Measurements from ENCODE around the gene RABGAP1L.
"Not testable (repeated sequence)": the region's sequence is repeated elsewhere in the genome, so short reads cannot be mapped to it uniquely, and the experiment has no call there.

The RABGAP1L gene

DNA sequence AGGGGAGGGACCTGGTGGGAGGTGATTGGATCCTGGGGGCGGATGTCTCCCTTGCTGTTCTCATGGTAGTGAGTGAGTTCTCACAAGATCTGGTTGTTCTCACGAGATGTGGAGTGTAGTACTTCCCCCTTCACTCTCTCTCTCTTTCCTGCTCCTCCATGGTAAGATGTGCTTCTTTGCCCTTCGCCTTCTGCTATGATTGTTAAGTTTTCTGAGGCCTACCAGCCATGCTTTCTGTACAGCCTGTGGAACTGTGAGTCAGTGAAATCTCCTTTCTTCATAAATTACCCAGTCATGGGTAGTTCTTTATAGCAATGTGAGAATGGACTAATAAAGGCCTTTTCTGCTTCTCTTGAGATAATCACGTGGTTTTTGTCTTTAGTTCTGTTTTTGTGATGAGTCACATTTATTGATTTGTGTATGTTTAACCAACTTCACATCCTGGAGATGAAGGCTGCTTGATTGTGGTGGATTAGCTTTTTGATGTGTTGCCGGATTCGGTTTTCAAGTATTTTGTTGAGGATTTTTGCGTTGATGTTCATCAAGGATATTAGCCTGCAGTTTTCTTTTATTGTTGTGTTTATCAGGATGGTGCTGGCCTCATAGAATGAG is 45.5 kb downstream of the RABGAP1L start:
- DNase-seq: no peak

DNA sequence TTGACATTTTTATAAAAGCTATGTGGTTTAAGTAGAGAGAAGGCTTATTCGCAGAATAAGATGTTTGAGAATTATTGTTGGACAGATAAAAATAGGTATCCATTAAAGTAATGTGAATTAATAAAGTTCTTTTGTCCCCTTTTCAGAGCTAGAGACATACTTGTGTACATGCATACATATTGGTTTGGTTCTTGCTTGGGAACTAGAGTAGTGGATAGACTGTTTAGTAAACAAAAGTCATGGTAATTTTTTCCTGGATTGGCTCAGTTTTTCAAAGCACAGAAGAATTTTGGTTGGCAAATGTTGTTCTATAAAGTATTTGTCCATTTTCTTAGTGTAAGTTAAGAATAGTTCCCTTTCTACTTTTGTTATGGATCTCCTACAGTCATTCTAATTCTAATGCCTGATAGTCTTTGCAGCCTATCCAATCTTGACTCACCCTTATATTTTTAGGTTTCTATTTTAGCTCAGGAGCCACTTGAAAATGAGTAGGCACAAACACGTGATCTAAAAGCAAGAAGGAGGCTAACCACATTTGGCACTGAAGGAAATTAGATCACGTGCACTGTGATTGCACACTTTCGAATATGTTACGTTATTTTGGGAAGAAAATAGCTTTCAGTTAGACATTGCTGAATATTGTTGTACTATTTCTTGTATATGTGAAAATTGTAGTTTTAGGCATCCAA is 47.0 kb downstream of the RABGAP1L start:
- no peak for DNase-seq

DNA sequence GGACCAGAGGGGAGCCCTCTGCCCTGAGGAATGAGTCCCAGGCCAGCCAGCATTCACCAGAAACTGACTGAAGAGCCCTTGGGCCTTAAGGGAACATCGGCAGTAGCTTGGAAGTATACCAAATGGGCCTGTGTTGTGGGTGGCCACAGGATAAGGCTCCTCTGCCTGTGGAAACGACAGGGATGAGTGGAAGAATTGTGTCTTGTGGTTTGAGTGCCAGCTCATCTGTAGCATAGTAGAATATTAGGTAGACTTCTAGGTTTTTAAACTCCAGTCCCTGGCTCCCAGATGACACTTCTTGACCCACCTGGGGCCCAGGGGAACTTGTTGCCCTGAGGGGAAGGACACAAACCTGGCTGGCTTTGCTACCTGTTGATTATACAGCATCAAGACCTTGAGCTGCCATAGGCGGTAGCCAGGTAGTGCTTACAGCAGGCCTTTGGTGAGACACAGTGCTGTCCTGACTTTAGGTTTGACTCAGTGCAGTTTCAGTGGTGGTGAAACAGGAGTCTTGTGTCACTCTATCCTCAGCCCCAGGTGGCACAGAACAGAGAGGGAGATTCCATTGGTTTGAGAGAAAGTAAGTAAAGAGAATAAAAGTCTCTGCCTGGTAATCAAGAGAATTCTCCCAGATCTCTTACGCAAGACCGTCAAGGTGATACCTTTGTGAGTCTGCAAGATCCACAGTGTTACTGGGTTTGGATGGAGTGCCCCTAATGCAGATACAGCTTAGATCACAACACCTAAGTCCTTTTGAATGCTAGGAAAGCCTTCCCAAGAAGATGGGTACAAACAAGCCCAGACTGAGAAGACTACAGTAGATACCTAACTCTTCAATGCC is 50.2 kb downstream of the RABGAP1L start:
- DNase-seq: no peak

DNA sequence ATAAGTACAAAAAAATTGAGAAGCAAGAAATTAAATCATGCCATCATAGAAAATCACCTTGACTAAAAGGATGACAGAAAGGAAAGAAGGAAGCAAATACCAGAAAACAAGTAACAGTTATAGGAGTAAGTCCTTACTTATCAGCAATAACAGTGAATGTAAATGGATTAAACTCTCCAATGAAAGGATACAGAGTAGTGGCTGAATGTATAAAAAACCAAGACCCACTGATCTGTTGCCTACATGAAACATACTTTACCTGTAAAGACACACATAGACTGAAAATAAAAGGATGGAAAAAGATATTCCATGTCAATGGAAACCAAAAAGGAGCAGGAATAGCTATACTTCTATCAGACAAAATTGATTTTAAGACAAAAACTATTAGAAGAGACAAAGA is 52.2 kb downstream of the RABGAP1L start:
- no peak for DNase-seq

DNA sequence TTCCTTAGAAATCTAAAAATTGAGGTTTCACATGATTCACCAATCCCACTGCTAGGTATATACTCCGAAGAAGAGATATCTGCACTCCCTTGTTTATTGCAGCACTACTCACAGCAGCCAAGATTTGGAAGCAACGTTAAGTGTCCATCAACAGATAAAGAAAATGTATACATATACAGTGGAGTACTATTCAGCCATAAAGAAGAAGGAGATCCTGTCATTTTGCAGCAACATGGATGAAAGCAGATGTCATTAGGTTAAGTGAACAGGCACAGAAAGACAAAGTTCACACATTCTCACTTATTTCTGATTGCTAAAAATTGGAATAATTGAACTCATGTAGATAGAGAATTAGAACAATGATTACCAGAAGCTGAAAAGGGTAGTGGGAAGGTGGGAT is 56.4 kb downstream of the RABGAP1L start:
- no peak for DNase-seq

DNA sequence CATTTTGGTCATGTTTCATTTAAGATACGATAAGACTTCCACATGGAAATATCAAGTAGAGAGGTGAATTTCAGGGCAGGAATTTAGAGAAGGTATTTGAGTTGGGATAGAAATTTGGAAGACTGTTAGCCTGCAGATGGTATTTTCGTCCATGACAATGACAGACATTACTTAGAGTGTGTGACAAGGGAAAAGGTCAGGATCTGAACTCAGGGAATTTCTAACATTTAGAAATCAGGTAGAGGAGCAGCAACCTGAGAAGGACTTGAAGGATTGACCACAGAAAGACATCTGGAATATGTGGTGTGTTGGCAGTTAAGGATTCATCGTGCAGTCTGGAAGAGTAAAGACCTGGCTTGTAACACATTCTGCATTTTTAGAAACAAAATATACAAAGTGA is 57.9 kb downstream of the RABGAP1L start:
- DNase-seq: no peak

DNA sequence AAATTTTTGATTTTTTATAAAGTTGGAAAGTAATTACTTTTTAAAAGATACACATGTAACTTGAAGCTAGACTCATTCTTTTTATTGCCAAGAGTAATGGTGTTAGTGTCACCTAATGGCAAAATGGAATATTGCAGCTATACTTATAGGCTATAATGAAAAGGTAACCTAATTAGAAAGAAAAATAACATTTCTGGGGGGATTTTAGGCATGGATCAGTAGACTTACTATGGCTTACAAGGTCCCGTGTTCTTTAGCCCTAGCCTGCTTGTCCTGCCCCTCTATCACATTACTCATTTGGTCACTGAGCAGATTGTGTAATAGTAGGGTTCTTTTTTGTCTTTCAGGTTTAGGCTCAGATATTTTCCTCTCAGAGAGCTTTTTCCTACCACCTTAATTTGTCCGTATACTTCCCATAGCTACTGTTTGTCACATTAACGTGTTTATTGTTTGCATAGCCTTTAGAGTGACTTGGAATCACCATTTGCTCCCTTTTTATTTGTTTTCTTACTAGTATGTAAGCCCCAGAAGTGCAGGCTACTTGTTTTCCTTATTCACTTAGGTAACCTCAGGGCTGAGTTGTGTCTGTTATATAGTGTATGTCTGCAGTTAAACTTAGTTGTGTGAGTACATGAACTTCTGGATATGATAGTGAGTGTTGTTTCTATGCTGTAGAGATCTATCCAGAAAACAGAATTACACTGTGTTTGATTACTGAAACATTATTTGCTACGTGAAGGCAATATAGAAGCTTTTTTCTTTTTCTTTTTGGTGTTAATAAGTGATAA is 58.7 kb downstream of the RABGAP1L start:
- no peak for DNase-seq

DNA sequence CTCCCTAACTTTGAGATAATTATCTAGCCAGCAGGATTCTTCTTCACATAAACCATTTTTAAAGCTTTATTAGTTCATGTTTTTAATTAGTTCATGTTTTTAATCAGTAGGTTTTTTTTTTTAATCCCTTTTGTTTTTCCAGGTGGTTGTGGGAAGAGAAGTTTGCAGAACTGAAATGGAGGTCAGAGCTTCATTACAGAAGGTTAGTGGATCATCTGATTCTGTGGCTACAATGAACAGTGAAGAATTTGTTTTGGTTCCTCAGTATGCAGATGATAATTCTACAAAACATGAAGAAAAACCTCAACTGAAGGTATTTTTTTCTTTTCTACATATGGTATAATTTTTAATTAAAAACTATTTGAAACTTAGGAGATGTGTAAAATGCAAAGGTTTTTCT is 59.7 kb downstream of the RABGAP1L start:
- DNase-seq: no peak

DNA sequence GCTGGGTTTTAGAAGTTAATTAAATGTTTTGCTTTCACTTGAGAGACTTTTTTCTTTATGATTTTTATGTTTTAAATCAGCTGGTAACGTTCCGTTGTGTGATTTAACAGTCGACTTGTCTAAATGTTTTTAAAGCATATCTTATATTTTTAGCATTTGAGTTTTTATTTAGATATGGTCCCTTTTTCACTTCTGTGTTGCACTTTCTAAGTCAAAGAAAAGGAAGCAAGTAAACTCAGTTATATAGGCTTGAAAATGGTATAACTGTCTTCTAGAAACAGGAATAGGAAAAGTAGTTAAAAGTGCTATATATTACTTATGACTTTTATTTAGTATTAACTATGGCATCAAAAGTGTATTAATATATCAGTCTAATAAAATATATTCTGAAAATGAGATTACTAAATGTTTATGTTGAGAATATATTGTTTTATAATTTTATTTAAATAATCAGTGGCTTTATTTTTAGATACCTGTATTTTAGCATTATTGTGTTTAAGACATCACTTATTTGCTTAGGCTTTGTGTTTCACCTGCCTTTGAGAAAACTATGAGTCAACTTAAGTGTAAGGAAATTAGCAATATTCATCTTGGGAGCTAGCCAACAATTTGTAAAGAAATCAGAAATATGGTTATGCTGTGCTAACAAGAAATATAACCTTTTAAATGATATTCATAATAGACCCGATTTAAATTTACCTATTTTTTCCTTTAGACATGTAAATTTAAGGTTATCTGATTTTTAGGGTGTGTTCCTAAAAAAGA is 60.5 kb downstream of the RABGAP1L start:
- no peak for DNase-seq

DNA sequence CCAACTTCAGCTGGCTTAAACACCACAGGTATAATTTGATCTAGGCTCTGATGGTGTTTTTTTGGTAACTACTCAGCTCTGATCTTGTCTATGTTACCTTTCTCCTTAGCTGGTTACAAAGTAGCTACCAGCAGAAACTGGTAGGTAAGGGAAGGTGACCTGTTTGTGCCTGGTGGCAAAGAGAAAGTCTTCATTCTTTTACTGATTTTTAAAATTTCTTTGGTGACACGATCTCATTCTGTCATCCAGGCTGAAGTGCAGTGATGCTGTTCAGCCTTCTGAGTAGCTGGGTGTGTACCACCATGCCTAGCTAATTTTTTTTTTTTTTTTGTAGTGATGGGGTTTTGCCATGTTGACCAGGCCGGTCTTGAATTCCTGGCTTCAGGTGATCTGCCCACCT is 62.4 kb downstream of the RABGAP1L start:
- DNase-seq: no peak

DNA sequence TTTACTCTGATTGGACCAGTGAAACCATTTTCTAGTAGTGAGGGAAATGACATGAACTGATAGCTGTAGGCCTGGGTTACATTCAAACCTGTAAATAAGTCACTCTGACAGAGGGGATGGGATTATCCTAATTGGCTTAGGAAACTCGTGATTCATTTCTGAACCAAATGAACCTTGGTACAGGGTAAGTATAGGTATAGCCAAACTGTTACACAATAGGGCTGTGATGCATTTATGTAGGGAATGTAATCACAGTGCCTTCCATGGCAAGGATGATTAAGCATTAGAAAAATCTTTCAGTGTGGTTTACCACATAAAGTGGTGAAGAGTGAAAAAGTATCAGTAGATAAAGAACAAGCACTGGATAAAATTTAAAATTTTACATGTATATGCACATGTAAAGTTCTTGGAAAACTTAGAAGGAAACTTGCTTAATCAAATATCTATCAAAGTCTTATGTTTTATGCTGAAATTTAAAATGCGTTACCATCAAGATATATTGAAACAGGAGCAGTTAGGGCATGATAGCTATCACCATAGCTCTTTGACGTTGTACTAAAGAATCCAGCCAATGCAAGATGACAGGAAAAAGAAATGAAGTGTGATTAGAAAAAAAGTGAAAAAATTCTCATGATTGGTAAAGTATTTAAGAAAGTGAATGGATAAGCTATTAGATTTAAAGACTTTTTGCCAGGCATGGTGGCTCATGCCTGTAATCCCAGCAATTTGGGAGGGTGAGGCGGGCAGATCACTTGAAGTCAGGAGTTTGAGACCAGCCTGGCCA is 63.0 kb downstream of the RABGAP1L start:
- no peak for DNase-seq

DNA sequence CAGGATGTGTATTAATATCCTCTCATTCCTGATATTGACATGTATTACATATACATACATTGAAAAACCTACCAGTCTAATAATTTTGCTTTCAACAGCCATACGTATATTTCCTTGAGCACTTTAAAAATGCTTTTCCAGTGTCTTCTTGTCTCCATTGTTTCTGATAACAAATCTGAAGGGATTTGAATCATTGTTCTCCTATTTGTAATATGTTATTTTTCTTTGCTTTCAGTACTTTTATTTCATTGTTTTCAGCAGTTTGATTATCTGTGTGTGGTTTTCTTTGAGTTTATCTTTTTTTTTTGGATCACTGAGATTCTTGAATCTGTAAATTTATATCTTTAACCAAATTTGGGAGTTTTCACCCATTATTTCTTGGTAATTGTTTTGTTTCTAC is 65.3 kb downstream of the RABGAP1L start:
- no peak for DNase-seq

DNA sequence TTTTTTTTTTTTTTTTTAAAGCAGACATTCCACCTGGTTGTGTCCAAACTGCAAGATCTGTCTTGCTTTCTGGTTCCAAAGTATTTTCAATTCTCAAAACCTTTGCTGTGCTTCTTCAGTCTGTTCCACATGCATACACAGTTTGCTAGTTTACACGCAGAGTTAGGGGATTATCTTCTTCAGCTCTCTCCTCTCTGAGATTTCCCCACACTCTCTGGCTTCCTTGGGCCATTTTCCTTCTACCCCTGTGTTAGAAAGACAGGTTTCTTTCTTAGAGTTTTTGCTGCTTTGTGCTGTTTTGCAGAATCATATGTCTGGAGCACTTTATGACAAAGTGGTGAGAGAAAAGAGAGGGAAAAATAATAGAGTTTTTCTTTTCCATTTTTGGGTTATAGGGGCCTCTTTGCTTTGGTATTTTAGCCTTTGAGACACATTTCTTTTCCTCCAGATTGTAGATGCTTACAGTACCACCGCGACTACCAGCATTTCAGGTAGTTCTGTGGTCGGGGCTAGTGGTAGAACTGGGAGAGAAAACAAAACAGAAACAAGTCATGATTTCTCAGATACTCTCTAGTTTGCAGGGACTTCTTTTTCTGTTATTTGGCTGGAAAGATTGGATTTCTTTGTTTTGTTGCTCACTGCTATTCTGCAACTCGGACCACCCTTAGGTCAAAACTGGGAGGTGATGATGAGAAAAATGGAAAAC is 66.3 kb downstream of the RABGAP1L start:
- DNase-seq: no peak

DNA sequence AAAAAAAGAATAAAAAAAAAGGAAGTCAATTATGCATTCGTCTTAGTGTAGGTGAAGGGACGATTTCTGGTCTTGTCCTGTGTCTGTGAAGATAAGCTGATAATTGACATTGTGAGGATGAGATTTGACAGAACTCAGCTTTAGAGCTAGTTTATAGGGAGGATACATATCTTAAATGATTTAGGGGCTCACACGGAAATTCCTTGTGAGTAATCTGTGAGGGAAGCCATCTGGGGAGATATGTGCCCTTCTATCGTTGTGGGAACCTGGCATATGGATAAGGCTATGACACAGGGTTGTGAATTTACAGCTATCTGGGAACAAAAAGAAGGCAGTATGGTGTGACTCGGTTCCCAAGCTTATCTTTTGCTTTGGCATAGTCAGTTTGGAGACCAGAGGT is 71.1 kb downstream of the RABGAP1L start:
- DNase-seq: no peak

DNA sequence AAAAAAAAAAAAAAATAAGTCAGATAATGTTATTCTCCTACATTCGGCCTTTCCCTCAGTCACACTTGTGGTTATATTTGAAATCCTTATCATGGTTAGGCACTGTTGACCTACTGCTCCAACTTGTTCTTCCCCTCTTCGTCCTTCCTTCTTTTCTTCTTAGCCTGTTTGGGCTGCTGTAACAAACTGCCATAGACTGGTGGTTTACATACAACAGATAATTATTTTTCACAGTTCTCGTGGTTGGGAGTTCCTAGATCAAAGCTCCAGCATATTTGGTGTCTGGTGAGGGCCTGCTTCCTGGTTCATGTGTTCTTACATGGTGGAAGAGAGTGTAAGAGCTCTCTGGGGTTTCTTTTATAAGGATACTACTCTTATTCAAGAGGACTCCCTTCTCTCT is 73.4 kb downstream of the RABGAP1L start:
- no peak for DNase-seq

DNA sequence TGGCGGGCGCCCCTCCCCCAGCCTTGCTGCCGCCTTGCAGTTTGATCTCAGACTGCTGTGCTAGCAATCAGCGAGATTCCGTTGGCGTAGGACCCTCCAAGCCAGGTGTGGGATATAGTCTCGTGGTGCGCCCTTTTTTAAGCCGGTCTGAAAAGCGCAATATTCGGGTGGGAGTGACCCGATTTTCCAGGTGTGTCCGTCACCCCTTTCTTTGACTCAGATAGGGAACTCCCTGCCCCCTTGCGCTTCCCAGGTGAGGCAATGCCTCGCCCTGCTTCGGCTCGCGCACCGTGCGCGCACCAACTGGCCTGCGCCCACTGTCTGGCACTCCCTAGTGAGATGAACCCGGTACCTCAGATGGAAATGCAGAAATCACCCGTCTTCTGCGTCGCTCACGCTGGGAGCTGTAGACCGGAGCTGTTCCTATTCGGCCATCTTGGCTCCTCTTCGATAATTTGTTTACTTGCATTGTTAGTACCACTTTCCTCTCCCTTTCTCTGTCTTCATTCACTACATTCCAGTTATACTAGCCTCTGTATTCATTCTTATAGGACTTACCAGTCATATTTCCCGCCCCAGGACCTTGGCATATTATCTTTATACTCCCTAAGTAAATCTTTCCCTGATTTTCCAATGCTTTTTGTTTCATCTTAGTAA is 79.7 kb downstream of the RABGAP1L start:
- DNase-seq: not testable (repeated sequence)

DNA sequence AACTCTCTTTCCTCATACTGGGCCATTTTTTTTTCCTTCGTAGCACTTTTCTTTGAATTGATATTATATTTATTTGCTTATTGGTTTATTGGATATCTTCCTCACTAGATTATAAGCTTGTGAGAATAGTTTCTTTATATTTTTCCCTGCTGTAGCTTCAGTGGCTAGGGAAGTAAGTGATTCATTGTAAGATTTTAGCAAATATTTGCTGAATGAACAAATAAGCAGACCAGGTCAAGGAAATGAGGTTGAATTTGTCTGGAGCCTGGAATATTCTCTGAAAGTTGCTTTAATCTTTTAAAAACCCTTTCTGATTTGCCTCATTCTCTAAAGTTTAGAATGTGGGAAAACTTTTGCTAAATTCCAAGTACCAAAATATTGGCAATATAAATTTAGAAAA is 80.2 kb downstream of the RABGAP1L start:
- DNase-seq: no peak

DNA sequence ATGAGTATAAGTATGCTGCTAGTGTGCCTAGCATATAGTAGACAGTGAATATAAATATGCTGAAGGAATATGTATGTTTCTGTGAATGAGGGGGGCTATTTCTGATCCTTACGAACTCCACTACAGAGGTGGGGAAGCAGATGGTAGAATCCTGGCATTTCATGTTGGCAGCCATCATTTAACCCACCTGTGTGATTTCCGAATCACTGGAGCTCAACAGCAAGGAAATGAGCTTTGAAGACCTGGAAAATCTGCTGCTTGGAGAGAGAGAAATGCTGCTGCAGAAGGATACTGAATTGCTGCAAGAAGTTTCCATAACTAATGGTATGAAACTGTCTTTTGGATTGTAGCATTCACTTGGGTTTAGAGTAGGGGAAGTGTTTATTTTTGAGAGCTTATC is 83.5 kb downstream of the RABGAP1L start:
- DNase-seq: no peak

DNA sequence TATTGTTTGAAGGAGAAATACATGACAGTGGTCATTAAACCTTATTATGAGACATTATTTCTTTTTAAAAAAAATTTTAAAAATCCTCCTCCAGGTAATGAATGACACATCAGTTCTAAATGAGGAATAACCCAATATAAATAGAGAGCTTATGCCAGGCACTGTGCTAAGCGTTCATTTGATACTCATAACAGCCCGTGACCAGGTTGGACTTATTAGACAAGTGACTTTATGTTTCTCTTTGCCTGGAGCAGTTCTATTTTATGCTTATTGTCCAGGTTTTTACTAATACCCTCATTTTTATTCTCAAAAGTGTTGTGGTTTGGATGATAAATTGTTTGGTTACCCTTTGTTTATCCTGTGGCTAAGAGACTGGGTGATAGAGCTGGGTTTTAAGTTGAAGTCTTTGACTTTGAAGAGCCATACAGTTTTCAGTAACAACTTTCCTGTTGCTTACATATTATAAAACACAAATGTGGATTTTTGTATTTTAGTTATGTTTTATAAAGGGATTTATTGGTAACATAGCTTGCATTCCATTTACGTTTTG is 84.2 kb downstream of the RABGAP1L start:
- no peak for DNase-seq

DNA sequence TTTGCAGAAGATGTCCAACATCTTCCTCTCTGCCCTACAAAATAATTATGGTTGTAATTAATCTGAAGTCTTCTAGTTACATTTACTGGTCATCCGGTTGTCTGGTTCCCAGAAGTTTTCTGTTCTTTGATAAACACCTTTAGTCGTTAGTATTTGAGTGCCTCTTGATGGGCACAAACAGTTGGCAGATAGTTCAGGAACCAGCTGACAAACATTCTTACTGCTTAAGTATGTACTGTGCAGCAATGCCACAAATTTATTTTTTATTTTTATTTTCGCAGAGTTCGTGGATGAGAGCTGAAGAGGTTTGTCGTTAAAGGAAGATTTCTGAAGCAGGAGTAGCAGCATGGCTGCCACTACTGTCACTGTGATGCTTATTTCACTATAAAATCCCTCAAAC is 84.7 kb downstream of the RABGAP1L start:
- no peak for DNase-seq
